Fibroblast of the aortic adventitia (primary cell): ENCODE measurements around the gene CCL24. TPM values are rescaled to one million over a fixed set of nuclear protein-coding genes. Genes with fewer than 3 reads are reported as not detected.
"Not testable (repeated sequence)": the region's sequence is repeated elsewhere in the genome, so short reads cannot be mapped to it uniquely, and the experiment has no call there.

Experiments used
- DNase-seq: peaks from one replicate; pipeline ENCODE4 v3.0.0-alpha.2; 2010; ENCODE audit warnings: low read depth
- H3K4me3 ChIP-seq: 2 replicates; pipeline ENCODE4 v1.5.1; 2011; ENCODE audit warnings: low read depth, mild to moderate bottlenecking, control low read depth, low read length, moderate library complexity
- total RNA-seq: library from RNA; depleted of rRNA; stranded (reverse); fragments of >200 nt; gene quantifications from 2 replicates; pipeline ENCODE4 v1.2.3, GENCODE V29; 2012; ENCODE audit warnings: low replicate concordance
- TF ChIP-seq, protein P1 (sequence below): IDR thresholded peaks from 2 replicates; pipeline ENCODE4 v1.5.1; 2011; ENCODE audit warnings: mild to moderate bottlenecking, low read length, control low read depth, inconsistent platforms; ENCODE audit not compliant: insufficient read depth

CCL24 gene
- total RNA-seq, 1 donor: not detected

- H3K4me3 ChIP-seq: no peak overlapping the region
- peak; percentile 74 for DNase-seq
- TF ChIP-seq, protein P1, sequence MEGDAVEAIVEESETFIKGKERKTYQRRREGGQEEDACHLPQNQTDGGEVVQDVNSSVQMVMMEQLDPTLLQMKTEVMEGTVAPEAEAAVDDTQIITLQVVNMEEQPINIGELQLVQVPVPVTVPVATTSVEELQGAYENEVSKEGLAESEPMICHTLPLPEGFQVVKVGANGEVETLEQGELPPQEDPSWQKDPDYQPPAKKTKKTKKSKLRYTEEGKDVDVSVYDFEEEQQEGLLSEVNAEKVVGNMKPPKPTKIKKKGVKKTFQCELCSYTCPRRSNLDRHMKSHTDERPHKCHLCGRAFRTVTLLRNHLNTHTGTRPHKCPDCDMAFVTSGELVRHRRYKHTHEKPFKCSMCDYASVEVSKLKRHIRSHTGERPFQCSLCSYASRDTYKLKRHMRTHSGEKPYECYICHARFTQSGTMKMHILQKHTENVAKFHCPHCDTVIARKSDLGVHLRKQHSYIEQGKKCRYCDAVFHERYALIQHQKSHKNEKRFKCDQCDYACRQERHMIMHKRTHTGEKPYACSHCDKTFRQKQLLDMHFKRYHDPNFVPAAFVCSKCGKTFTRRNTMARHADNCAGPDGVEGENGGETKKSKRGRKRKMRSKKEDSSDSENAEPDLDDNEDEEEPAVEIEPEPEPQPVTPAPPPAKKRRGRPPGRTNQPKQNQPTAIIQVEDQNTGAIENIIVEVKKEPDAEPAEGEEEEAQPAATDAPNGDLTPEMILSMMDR: no peak
Observed at GRCh38 chr7:75776295-75776971, 37.2 kb downstream of the CCL24 start.

DNA sequence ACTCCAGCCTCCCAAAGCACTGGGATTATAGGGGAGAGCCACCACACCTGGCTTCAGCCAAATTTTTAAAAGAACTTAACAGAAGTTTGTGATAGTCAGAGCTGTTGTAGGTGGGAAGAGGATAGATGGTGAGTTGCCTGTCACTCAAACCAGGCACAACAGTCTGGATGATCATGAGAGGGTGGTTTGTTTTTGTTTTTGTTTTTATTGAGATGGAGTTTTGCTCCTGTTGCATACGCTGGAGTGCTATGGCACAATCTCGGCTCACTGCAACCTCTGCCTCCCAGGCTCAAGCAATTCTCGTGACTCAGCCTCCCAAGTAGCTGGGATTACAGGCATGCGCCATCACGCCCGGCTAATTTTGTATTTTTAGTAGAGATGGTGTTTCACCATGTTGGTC is 39.6 kb downstream of the CCL24 start:
- not testable (repeated sequence) for H3K4me3 ChIP-seq, DNase-seq

- no peak within 1 kb of the TSS for H3K4me3 ChIP-seq
- peak; percentile 94 for DNase-seq
- TF ChIP-seq, protein P1: no peak
Observed at GRCh38 chr7:75772081-75773077, 41.2 kb downstream of the CCL24 start, which contains the start of gene CCL26. Gene CCL26, minus strand, starts transcription at chr7:75772211. Its CDS starts 35 bp downstream, at chr7:75772176.

- no peak overlapping the region for H3K4me3 ChIP-seq
- peak; percentile 68 for DNase-seq
- TF ChIP-seq, protein P1: no peak
Observed at GRCh38 chr7:75771224-75771623, 42.4 kb downstream of the CCL24 start.

GRCh38 chr7:75762350-75762917 is 51.2 kb downstream of the CCL24 start:
- H3K4me3 ChIP-seq: no peak overlapping the region
- peak; percentile 85 for DNase-seq
- TF ChIP-seq, protein P1: peak; percentile 77

GRCh38 chr7:75761801-75762200 is 51.8 kb downstream of the CCL24 start:
- DNase-seq, H3K4me3 ChIP-seq: not testable (repeated sequence)

Other genes with a start within 250 kb of the CCL24 start
- 9.3 and 10.5 TPM in 2 replicates for gene HIP1, start 74.9 kb downstream of the CCL24 start, total RNA-seq
- gene CCL26, start 41.6 kb downstream of the CCL24 start, total RNA-seq: 0.33 and 1.2 TPM in 2 replicates
- 28.7 and 50.3 TPM in 2 replicates for gene RHBDD2, start 65.2 kb upstream of the CCL24 start, total RNA-seq
- 35.2 and 40.7 TPM in 2 replicates for gene POR, start 101.3 kb upstream of the CCL24 start, total RNA-seq
- 2.0 and 28.9 TPM in 2 replicates for gene TMEM120A, start 180.8 kb upstream of the CCL24 start, total RNA-seq
- 22.2 and 33.2 TPM in 2 replicates for gene STYXL1, start 234.2 kb upstream of the CCL24 start, total RNA-seq
- gene MDH2, start 234.3 kb upstream of the CCL24 start, total RNA-seq: 38.3 and 43.8 TPM in 2 replicates